ENCODE data around the gene HSD17B14. TPM values are rescaled to one million over a fixed set of nuclear protein-coding genes. Genes with fewer than 3 reads are reported as not detected.

HSD17B14 gene
- total RNA-seq, 1 experiment from 2014 or later = 11.2 TPM

GRCh38 chr19:48772503-48772953, 63.8 kb downstream of the HSD17B14 start:
- no peak overlapping the region; a peak in 2 of 7 replicates for H3K27ac Mint-ChIP-seq
- no CpG with 5 or more reads among the region's 13 CpGs for WGBS (ENCODE audit: extremely low coverage, insufficient read length, low lambda C conversion rate)
- Histone ChIP-seq H3K4me1 (ENCODE audit: insufficient read depth, low read length) (no peaks in the 10 kb centered on the region), H4K8ac (replicated peaks; ENCODE audit: insufficient read length, low read depth, low read length) (no peak overlapping the region), H2BK20ac (ENCODE audit: low read depth, low read length, poor library complexity, severe bottlenecking) (no peak overlapping the region), H3K79me1 (ENCODE audit: insufficient read depth, low read depth, low read length, poor library complexity, severe bottlenecking) (no peaks in the 10 kb centered on the region), H3K27ac (ENCODE audit: insufficient read length, low read depth, low read length) (no peak overlapping the region), H3K14ac (ENCODE audit: insufficient read depth, low read length) (no peak overlapping the region), H2BK12ac (ENCODE audit: insufficient read length, low read depth, low read length) (no peak overlapping the region), H3K18ac (ENCODE audit: insufficient read length, low read depth, low read length) (no peak overlapping the region), H4K91ac (ENCODE audit: insufficient read length, low read depth, low read length) (no peak overlapping the region), H3K23me2 (ENCODE audit: insufficient read length, low read depth, low read length, poor library complexity, severe bottlenecking) (no peaks in the 10 kb centered on the region), H2AK5ac (ENCODE audit: insufficient read length, low read length) (no peak overlapping the region), H3K4me2 (ENCODE audit: insufficient read depth, insufficient read length, low read length) (no peak overlapping the region), H3K9ac (ENCODE audit: extremely low read depth, insufficient read length, low read length) (no peak overlapping the region), H4K20me1 (ENCODE audit: control insufficient read depth, insufficient read depth, insufficient read length) (no peaks in the 10 kb centered on the region), H3K23ac (ENCODE audit: insufficient read length, low read depth, low read length) (no peak overlapping the region), H2AFZ (ENCODE audit: low read length) (no peak overlapping the region), H3K79me2 (ENCODE audit: insufficient read depth, low read length) (no peaks in the 10 kb centered on the region), H3T11ph (ENCODE audit: low read length) (no peak overlapping the region), H3K9me3 (ENCODE audit: control insufficient read depth, low read depth, low read length) (no peaks in the 10 kb centered on the region), H2BK15ac (ENCODE audit: low read depth, low read length) (no peak overlapping the region), H3K56ac (ENCODE audit: insufficient read length, low read depth, low read length) (no peak overlapping the region), H3K4ac (ENCODE audit: low read depth, low read length) (no peak overlapping the region), H2BK120ac (ENCODE audit: low read depth, low read length, poor library complexity, severe bottlenecking) (no peak overlapping the region), H2BK5ac (ENCODE audit: insufficient read length, low read length) (no peak overlapping the region), H3K27me3 (ENCODE audit: insufficient read depth, low read length) (no peaks in the 10 kb centered on the region), H4K5ac (ENCODE audit: insufficient read length, low read depth, low read length) (no peak overlapping the region)
- no peaks in the 10 kb centered on the region for H3K9me3 Mint-ChIP-seq
- no peaks in the 10 kb centered on the region; the same call in 1 of the 2 replicates for H3K27me3 Mint-ChIP-seq (ENCODE audit: low read depth)
- no peak overlapping the region for H3K4me3 Mint-ChIP-seq
- no peak for TF ChIP-seq CTCF (conservative IDR thresholded peaks at IDR 0.05)
- no peaks in the 10 kb centered on the region for H3K36me3 Mint-ChIP-seq (ENCODE audit: insufficient read depth in 1 of 3, low read depth in 3 of 3)
- H3K4me1 Mint-ChIP-seq = peaks cover 4 to 8% of the 10 kb centered on the region in 2 experiments
- DNase-seq = no peak

All from H9 (cell line).